Breast epithelium (tissue), 4 donors: Measurements from ENCODE around the gene ARF1. TPM values are rescaled to one million over a fixed set of nuclear protein-coding genes. Genes with fewer than 3 reads are reported as not detected.

ENCODE experiments used
- DNase-seq, 2 donors: peaks; one replicate each; pipeline ENCODE4 v3.0.0-alpha.2; 2019; ENCODE audit warnings: low spot score in 2 of 2
- H3K27ac ChIP-seq, 2 donors: fragments of 200-600 bp; sonication (generic) in 1 of 2; one replicate each; pipeline ENCODE4 v1.5.1; 2016 to 2019; ENCODE audit warnings: mild to moderate bottlenecking in 1 of 2
- H3K27me3 ChIP-seq, 2 donors: fragments of 200-600 bp; sonication (generic) in 1 of 2; one replicate each; pipeline versions ENCODE4 v1.5.1 to v1.6.0; 2017 to 2019; ENCODE audit warnings: control low read depth in 1 of 2, mild to moderate bottlenecking in 1 of 2
- H3K36me3 ChIP-seq: fragments of 200-600 bp; one replicate; pipeline ENCODE4 v1.5.1; 2019
- H3K4me1 ChIP-seq, 2 donors: fragments of 200-600 bp; sonication (generic); one replicate each; pipeline ENCODE4 v1.5.1; 2016 to 2019; ENCODE audit warnings: control low read depth in 1 of 2
- H3K4me3 ChIP-seq, 3 donors: fragments of 200-600 bp; sonication (generic); 1 replicate in 2 of 3; 2 replicates in 1 of 3; pipeline ENCODE4 v1.5.1; 2016 to 2019; ENCODE audit warnings: mild to moderate bottlenecking in 3 of 3, moderate library complexity in 2 of 3
- H3K9me3 ChIP-seq, 2 donors: fragments of 200-600 bp; sonication (generic) in 1 of 2; one replicate each; pipeline ENCODE4 v1.5.1; 2016 to 2019; ENCODE audit warnings: control low read depth in 1 of 2
- POLR2A ChIP-seq: fragments of 450-650 bp; IDR thresholded peaks from one replicate; pipeline ENCODE4 v1.6.1; 2016; ENCODE audit warnings: antibody characterized with exemption, mild to moderate bottlenecking, moderate library complexity
- POLR2AphosphoS5 ChIP-seq, 3 donors: sonication (generic); formaldehyde crosslinking; IDR thresholded peaks; one replicate each; pipeline ENCODE4 v1.6.1; 2017; ENCODE audit warnings: antibody characterized with exemption in 3 of 3
- intact Hi-C: fragments of 100-400 bp; cut with DNase I; formaldehyde crosslinking; loops from one replicate; pipeline ENCODE4 v1.15.1; 2023; ENCODE audit warnings: low total_unique reads
- total RNA-seq, 3 donors: library from RNA; depleted of rRNA; stranded (reverse); fragments of >200 nt; gene quantifications; one replicate each; pipeline ENCODE4 v1.1.0, GENCODE V29; 2016
- TF ChIP-seq, protein P1 (sequence below), 3 donors: fragments of 450-650 bp; IDR thresholded peaks; one replicate each; pipeline ENCODE4 v1.5.1; 2016 to 2017; ENCODE audit warnings: antibody characterized with exemption in 3 of 3, mild to moderate bottlenecking in 3 of 3, moderate library complexity in 3 of 3

ARF1 gene
- total RNA-seq, 3 donors from 2014 or later: 263 to 295 (median 292) TPM

DNA sequence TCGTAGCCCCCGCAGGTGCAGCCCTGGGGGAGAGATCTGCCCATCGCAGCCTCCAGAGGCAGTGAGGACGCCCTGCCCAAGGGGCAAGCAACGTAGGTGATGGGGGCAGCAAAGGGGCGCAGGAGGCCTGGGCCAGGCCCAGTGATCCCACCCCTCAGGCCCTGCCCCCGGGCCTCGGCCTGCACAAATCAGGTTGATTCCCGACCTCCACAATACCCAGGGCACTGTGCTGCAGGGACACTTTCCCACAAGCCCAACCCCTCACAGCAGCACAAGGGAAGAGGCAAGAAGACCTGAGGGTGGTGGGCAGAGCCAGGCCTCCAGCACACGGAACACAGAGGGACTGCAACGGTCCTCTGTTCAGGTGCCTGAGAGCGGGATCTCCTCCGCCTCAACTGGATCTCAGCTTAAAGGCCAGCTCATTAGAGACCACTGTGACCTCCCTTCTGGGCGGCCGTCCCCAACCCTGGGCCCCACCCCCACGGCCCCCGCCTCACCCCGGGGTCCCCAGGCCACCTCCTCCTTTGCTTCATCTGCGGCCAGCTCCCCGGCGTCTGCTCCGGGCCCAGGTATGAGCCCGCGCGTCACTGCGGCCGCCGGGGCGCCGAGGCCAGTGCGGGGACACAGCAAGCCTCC, 812 bp upstream of the ARF1 start:
- peaks cover 7 to 23% of the 10 kb centered on the region in 2 donors for H3K4me1 ChIP-seq
- no peaks in the 10 kb centered on the region for H3K27me3 ChIP-seq
- DNase-seq: no peak
- intact Hi-C loops: loop anchor here (10.0 kb wide), 1 partner anchor 193 kb away; no protein-coding TSS in a partner anchor
- H3K27ac ChIP-seq: peak overlapping the region; percentile 98 to 100
- no peaks in the 10 kb centered on the region for H3K36me3 ChIP-seq
- peak overlapping the region; percentile 79 to 100 (median 100) for H3K4me3 ChIP-seq
- TF ChIP-seq POLR2A (no peak), POLR2AphosphoS5 (IDR thresholded peaks at IDR 0.05) (no peak)
- TF ChIP-seq, protein P1, sequence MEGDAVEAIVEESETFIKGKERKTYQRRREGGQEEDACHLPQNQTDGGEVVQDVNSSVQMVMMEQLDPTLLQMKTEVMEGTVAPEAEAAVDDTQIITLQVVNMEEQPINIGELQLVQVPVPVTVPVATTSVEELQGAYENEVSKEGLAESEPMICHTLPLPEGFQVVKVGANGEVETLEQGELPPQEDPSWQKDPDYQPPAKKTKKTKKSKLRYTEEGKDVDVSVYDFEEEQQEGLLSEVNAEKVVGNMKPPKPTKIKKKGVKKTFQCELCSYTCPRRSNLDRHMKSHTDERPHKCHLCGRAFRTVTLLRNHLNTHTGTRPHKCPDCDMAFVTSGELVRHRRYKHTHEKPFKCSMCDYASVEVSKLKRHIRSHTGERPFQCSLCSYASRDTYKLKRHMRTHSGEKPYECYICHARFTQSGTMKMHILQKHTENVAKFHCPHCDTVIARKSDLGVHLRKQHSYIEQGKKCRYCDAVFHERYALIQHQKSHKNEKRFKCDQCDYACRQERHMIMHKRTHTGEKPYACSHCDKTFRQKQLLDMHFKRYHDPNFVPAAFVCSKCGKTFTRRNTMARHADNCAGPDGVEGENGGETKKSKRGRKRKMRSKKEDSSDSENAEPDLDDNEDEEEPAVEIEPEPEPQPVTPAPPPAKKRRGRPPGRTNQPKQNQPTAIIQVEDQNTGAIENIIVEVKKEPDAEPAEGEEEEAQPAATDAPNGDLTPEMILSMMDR (IDR thresholded peaks at IDR 0.05): no peak
- H3K9me3 ChIP-seq: no peaks in the 10 kb centered on the region

- TF ChIP-seq, protein P1 (IDR thresholded peaks at IDR 0.05): no peak
- no peak for TF ChIP-seq POLR2AphosphoS5 (IDR thresholded peaks at IDR 0.05)
- no peak for TF ChIP-seq POLR2A
- peak overlapping the region; percentile 98 to 100 for H3K27ac ChIP-seq
- no peaks in the 10 kb centered on the region for H3K36me3 ChIP-seq
- peak overlapping the region; percentile 79 to 100 (median 100) for H3K4me3 ChIP-seq
- no peaks in the 10 kb centered on the region for H3K27me3 ChIP-seq
- no peaks in the 10 kb centered on the region for H3K9me3 ChIP-seq
- intact Hi-C loops: loop anchor here (10.0 kb wide), 1 partner anchor 192 kb away; no protein-coding TSS in a partner anchor
- H3K4me1 ChIP-seq: peaks cover 19 to 36% of the 10 kb centered on the region in 2 donors
- DNase-seq: peak in 1 of 2 donors; percentile 64
Observed at GRCh38 chr1:228082918-228083870, 686 bp downstream of the ARF1 start.

- no peaks in the 10 kb centered on the region for H3K9me3 ChIP-seq
- intact Hi-C loops: loop anchor here (10.0 kb wide), 1 partner anchor 191 kb away; no protein-coding TSS in a partner anchor
- peaks cover 23 to 41% of the 10 kb centered on the region in 2 donors for H3K4me1 ChIP-seq
- H3K4me3 ChIP-seq: peak overlapping the region; percentile 79 to 100 (median 100)
- TF ChIP-seq POLR2AphosphoS5 (IDR thresholded peaks at IDR 0.05) (no peak), POLR2A (no peak)
- TF ChIP-seq, protein P1 (IDR thresholded peaks at IDR 0.05): no peak
- H3K36me3 ChIP-seq: no peaks in the 10 kb centered on the region
- no peaks in the 10 kb centered on the region for H3K27me3 ChIP-seq
- no peak for DNase-seq
- peak overlapping the region; percentile 98 to 100 for H3K27ac ChIP-seq
Observed at GRCh38 chr1:228083871-228084278, 1.4 kb downstream of the ARF1 start.

DNA sequence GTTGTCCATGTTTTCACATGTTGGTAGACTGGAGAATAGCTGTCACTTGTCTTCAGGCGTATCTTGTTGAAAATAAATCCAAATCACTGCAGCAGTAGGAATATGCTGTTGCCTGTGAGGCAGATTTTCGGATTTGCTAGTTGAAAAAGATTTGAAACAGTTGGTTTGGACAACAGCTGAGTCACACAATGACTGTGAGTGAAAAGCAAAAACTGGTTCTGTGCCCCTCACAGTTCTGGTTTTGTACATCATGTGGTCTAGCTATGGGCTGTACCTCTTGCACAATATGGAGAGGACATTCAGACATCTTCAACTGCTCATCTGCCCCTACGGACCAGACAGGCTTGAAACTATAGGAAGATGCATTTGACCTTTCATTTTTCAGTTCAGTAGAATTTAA, 1.8 kb downstream of the ARF1 start:
- Histone ChIP-seq H3K27ac (peak overlapping the region; percentile 98 to 100), H3K36me3 (no peaks in the 10 kb centered on the region), H3K4me3 (peak overlapping the region; percentile 79 to 100 (median 100)), H3K4me1 (peaks cover 27 to 46% of the 10 kb centered on the region in 2 donors), H3K9me3 (no peaks in the 10 kb centered on the region), H3K27me3 (no peaks in the 10 kb centered on the region)
- DNase-seq: no peak
- TF ChIP-seq POLR2A (no peak), POLR2AphosphoS5 (IDR thresholded peaks at IDR 0.05) (no peak)
- TF ChIP-seq, protein P1 (IDR thresholded peaks at IDR 0.05): no peak
- intact Hi-C loops: loop anchor here (10.0 kb wide), 1 partner anchor 190 kb away; no protein-coding TSS in a partner anchor
